ENCODE measurements around the gene MSRB1. TPM values are rescaled to one million over a fixed set of nuclear protein-coding genes. Genes with fewer than 3 reads are reported as not detected.

Gene MSRB1
- total RNA-seq, 1 experiment from 2014 or later: 18.3 TPM

- Histone ChIP-seq H3K4me2 (ENCODE audit: low read length) (no peak overlapping the region), H3K9me3 (ENCODE audit: control insufficient read depth in 1 of 2, insufficient read depth in 1 of 2, low read depth in 1 of 2, low read length in 2 of 2) (no peaks in the 10 kb centered on the region), H3K27me3 (ENCODE audit: insufficient read depth, low read length) (no peaks in the 10 kb centered on the region), H4K20me1 (ENCODE audit: insufficient read depth) (no peaks in the 10 kb centered on the region), H3K9me2 (ENCODE audit: insufficient read depth) (no peaks in the 10 kb centered on the region), H3K4me3 (replicated peaks in 1 of 2; ENCODE audit: low read depth in 1 of 2, low read length in 2 of 2) (no peak overlapping the region), H3K4me1 (ENCODE audit: control insufficient read depth in 1 of 2, insufficient read depth in 2 of 2, low read length in 2 of 2) (peaks cover 2 to 10% of the 10 kb centered on the region in 2 experiments; a peak in 2 of 4 replicates), H2AFZ (ENCODE audit: low read depth, low read length, poor library complexity, severe bottlenecking) (no peak overlapping the region), H3K9ac (ENCODE audit: low read length) (no peak overlapping the region), H3K27ac (ENCODE audit: low read depth, low read length) (no peak overlapping the region), H3K36me3 (ENCODE audit: control insufficient read depth in 1 of 2, insufficient read depth in 2 of 2, low read length in 2 of 2) (no peaks in the 10 kb centered on the region), H3K79me2 (ENCODE audit: insufficient read depth, low read length) (no peaks in the 10 kb centered on the region)
- BruUV-seq (replicated peaks): no TSS peak
- POLR2A ChIA-PET: no interaction called here
- TF ChIP-seq CEBPB (IDR thresholded peaks at IDR 0.05; ENCODE audit: low read depth) (no peak), REST (IDR thresholded peaks at IDR 0.05; ENCODE audit: low read depth) (no peak), SRF (IDR thresholded peaks at IDR 0.05; ENCODE audit: low read depth) (no peak), YY1 (IDR thresholded peaks at IDR 0.05; ENCODE audit: extremely low read depth, insufficient replicate concordance, low read depth, low read length) (no peak), POLR2A (IDR thresholded peaks at IDR 0.05; ENCODE audit: borderline replicate concordance, extremely low read depth, insufficient read depth, insufficient read length) (no peak), CTCF (IDR thresholded peaks at IDR 0.05 in 2 of 3, conservative IDR thresholded peaks at IDR 0.05 in 1 of 3; ENCODE audit: borderline replicate concordance in 1 of 3, insufficient read depth in 1 of 3, low read depth in 2 of 3, low read length in 2 of 3) (no peak), CBX3 (IDR thresholded peaks at IDR 0.05; ENCODE audit: low read depth) (no peak), EZH2phosphoT487 (IDR thresholded peaks at IDR 0.05; ENCODE audit: borderline replicate concordance) (no peak)
- TF ChIP-seq, protein P1, sequence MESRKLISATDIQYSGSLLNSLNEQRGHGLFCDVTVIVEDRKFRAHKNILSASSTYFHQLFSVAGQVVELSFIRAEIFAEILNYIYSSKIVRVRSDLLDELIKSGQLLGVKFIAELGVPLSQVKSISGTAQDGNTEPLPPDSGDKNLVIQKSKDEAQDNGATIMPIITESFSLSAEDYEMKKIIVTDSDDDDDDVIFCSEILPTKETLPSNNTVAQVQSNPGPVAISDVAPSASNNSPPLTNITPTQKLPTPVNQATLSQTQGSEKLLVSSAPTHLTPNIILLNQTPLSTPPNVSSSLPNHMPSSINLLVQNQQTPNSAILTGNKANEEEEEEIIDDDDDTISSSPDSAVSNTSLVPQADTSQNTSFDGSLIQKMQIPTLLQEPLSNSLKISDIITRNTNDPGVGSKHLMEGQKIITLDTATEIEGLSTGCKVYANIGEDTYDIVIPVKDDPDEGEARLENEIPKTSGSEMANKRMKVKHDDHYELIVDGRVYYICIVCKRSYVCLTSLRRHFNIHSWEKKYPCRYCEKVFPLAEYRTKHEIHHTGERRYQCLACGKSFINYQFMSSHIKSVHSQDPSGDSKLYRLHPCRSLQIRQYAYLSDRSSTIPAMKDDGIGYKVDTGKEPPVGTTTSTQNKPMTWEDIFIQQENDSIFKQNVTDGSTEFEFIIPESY (IDR thresholded peaks at IDR 0.05; ENCODE audit: extremely low read depth, insufficient replicate concordance, low read length): no peak
- CTCF ChIA-PET: no interaction called here
- intact Hi-C loops (cut with micrococcal nuclease): no loop called here
- DNase-seq (ENCODE audit: low read depth, low spot score) (no peak), ATAC-seq (no peak)
- RAD21 ChIA-PET (ENCODE audit: low non-redundant PET in 1 of 2, low total read pairs in 2 of 2, uncharacterized antibody in 2 of 2, unreplicated experiment in 2 of 2): no interaction called here
Measured at GRCh38 chr16:1900452-1900774, 42.6 kb downstream of the MSRB1 start.

Data from HCT116 (cell line).